ENCODE data around the gene FGG.

FGG gene

DNA sequence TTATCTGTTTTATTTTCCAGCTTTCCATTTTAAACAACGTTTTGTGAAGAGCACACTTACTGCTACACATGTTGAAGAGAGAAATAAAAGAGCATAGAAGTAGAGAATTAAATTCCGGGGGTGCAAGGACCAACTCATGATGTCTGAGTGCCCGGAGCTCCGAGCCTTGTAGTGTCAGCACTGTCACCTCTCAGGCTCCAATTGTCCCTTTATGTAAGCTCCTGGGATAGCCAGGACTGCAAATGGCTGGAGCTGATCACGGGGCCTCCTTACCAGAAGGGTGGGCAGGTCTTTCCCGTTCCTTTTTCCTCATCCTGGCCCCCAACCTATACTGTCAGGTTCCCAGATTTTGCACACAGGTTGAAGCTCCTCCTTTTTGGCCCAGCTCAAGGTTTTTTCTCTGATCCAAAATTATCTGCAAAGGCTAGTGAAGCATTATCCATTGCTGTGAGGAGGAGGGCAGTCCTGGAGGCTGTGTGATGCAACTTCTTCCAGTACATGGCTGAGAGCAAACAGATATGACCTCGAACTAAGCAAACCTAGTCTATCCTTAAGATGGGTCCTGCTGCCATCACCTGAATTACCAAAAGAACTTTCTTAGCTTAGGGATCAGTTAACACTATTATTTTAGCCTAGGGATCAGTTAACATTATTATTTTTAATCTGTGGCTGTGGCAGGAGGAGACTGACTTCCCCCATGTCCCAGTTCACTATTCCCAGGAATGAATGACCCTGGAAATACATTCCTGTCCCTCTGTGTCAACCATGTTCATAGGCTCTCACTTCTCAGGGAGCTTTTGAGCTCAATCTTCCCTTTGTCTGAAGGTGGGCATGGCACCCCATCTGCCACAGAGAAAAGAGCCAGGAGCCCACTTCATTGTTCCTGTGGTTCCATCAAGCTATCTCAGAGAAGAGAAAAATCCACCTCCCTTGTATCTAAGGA, at the start of gene FGG:
Gene FGG (minus strand): TSS at position 185 of the 943 bp plus-strand sequence. CDS start 47 bp downstream, at position 138.
- TF ChIP-seq, protein P1, sequence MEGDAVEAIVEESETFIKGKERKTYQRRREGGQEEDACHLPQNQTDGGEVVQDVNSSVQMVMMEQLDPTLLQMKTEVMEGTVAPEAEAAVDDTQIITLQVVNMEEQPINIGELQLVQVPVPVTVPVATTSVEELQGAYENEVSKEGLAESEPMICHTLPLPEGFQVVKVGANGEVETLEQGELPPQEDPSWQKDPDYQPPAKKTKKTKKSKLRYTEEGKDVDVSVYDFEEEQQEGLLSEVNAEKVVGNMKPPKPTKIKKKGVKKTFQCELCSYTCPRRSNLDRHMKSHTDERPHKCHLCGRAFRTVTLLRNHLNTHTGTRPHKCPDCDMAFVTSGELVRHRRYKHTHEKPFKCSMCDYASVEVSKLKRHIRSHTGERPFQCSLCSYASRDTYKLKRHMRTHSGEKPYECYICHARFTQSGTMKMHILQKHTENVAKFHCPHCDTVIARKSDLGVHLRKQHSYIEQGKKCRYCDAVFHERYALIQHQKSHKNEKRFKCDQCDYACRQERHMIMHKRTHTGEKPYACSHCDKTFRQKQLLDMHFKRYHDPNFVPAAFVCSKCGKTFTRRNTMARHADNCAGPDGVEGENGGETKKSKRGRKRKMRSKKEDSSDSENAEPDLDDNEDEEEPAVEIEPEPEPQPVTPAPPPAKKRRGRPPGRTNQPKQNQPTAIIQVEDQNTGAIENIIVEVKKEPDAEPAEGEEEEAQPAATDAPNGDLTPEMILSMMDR (IDR thresholded peaks at IDR 0.05; ENCODE audit: low read depth, low read length), result no peak
- TF ChIP-seq, protein P2, sequence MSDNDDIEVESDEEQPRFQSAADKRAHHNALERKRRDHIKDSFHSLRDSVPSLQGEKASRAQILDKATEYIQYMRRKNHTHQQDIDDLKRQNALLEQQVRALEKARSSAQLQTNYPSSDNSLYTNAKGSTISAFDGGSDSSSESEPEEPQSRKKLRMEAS (IDR thresholded peaks at IDR 0.05; ENCODE audit: low read depth, low read length), result no peak
- TF ChIP-seq POLR2A (IDR thresholded peaks at IDR 0.05; ENCODE audit: extremely low read depth, insufficient read length), result no peak
- no peak for TF ChIP-seq MYC (IDR thresholded peaks at IDR 0.05; ENCODE audit: low read depth, low read length)
- DNase-seq (ENCODE audit: low read depth), result no peak
- H3K4me3 ChIP-seq (ENCODE audit: low read depth, low read length), result no peak within 1 kb of the TSS

DNA sequence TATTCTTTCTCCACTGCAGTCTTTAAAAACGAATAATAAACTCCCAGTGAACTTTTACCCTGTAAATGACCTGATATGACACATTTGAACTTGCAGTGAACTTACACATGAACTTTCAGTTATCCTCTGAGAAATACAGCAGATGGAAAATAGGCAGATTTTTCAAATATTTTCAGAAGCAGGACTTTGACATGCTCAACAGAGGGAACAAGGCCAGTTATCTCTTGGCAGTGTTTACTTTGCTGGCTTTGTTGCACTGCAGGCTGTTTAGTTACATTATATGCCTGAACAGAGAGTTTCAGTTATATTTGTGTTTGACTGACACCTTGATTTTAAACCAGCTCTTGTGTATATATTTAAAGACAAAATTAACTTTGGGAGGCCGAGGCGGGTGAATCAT, 47.6 kb upstream of the FGG start:
- DNase-seq (ENCODE audit: low read depth), result no peak
- TF ChIP-seq POLR2A (IDR thresholded peaks at IDR 0.05; ENCODE audit: extremely low read depth, insufficient read length) (no peak), MYC (IDR thresholded peaks at IDR 0.05; ENCODE audit: low read depth, low read length) (no peak)
- TF ChIP-seq, protein P2 (IDR thresholded peaks at IDR 0.05; ENCODE audit: low read depth, low read length), result no peak
- TF ChIP-seq, protein P1 (IDR thresholded peaks at IDR 0.05; ENCODE audit: low read depth, low read length), result no peak
- H3K4me3 ChIP-seq (ENCODE audit: low read depth, low read length), result no peak overlapping the region

DNA sequence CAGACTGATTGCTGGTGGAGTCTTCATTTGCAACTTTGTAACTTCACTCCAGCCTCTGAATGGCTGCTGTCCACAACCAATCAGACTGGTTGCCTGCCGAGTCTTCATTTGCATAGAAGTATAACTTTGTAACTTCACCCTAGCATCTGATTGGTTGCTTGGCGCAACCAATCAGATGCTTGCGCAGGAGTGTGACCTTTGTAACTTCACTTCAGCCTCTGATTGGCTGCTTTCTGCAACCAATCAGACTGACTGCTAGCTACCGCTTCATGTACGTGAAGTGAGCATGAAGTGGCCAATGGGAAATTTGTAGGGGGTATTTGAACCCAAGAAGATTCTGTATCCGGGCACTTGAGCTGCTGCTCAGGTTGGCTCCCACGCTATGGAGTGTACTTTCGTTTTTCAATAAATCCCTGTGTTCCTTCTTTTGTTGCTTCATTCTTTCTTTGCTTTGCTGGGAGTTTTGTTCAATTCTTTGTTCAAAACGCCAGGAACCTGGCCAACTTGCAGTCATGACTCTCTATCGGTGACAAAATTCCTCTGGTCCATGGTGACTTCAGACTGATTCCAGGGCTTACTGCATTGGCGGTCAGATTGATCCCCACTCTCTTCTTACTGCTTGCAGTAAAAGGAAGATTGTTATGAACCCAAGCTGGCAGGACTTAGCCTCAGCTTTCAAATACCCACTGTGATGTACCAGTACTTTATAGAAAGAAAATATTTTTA, 46.4 kb upstream of the FGG start:
- no peak for DNase-seq (ENCODE audit: low read depth)
- TF ChIP-seq, protein P1 (IDR thresholded peaks at IDR 0.05; ENCODE audit: low read depth, low read length), result no peak
- TF ChIP-seq, protein P2 (IDR thresholded peaks at IDR 0.05; ENCODE audit: low read depth, low read length), result no peak
- TF ChIP-seq MYC (IDR thresholded peaks at IDR 0.05; ENCODE audit: low read depth, low read length), result no peak
- no peak for TF ChIP-seq POLR2A (IDR thresholded peaks at IDR 0.05; ENCODE audit: extremely low read depth, insufficient read length)
- H3K4me3 ChIP-seq (ENCODE audit: low read depth, low read length), result no peak overlapping the region

- no peak for DNase-seq (ENCODE audit: low read depth)
- TF ChIP-seq, protein P1 (IDR thresholded peaks at IDR 0.05; ENCODE audit: low read depth, low read length), result no peak
- TF ChIP-seq POLR2A (IDR thresholded peaks at IDR 0.05; ENCODE audit: extremely low read depth, insufficient read length), result no peak
- TF ChIP-seq, protein P2 (IDR thresholded peaks at IDR 0.05; ENCODE audit: low read depth, low read length), result no peak
- TF ChIP-seq MYC (IDR thresholded peaks at IDR 0.05; ENCODE audit: low read depth, low read length), result no peak
- H3K4me3 ChIP-seq (ENCODE audit: low read depth, low read length), result no peak overlapping the region
Observed at GRCh38 chr4:154643493-154643892, 31.0 kb upstream of the FGG start.

DNA sequence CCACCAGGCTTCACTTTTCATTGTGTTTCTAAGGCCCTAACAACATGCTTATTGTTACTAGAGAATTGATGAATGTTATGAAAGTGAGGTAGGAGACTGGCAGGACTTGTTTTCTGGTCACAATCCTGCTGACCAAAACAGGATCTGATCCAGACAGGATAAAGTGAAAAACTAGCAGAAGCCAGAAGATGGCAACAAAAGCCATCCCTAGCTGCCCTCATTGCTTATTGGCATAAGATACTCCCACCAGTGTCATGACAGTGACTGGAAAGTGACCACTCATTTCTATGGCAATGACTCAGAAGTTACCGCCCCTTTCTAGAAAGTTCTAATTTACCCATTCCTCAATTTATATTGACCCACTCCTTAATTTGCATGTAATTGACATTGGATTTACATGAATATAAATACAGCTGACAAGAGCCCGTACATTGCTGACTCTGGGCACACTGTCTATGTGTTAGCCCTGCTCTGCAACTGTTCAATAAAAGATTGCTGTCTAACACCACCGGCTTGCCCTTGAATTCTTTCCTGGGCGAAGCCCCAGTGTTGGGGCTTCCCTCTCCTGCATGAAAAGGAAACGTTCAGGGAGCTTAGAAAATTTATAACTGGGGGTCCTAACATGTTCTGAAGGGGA, 30.0 kb upstream of the FGG start:
- TF ChIP-seq POLR2A (IDR thresholded peaks at IDR 0.05; ENCODE audit: extremely low read depth, insufficient read length) (no peak), MYC (IDR thresholded peaks at IDR 0.05; ENCODE audit: low read depth, low read length) (no peak)
- TF ChIP-seq, protein P1 (IDR thresholded peaks at IDR 0.05; ENCODE audit: low read depth, low read length), result no peak
- TF ChIP-seq, protein P2 (IDR thresholded peaks at IDR 0.05; ENCODE audit: low read depth, low read length), result no peak
- DNase-seq (ENCODE audit: low read depth), result no peak
- no peak overlapping the region for H3K4me3 ChIP-seq (ENCODE audit: low read depth, low read length)

Measured in NB4 (cell line).